Right cardiac atrium (tissue), 5 donors: ENCODE measurements around the gene IL3. TPM values are rescaled to one million over a fixed set of nuclear protein-coding genes. Genes with fewer than 3 reads are reported as not detected.

ENCODE experiments used
- ATAC-seq, 2 donors: fragments of 200-7000 bp; cut with Tn5 transposase; one replicate each; pipeline versions ENCODE4 v1.8.0 to v1.9.1; 2020; ENCODE audit warnings: moderate library complexity in 2 of 2, mild to moderate bottlenecking in 1 of 2
- DNase-seq, 3 donors: peaks; one replicate each; pipeline ENCODE4 v3.0.0-alpha.2; 2020
- H3K27ac ChIP-seq: one replicate; pipeline ENCODE4 v1.5.1; 2013; ENCODE audit warnings: mild to moderate bottlenecking, low read length, control low read depth, moderate library complexity
- H3K27me3 ChIP-seq: one replicate; pipeline ENCODE4 v1.6.1; 2013; ENCODE audit not compliant: control insufficient read depth, insufficient read depth
- H3K4me1 ChIP-seq: one replicate; pipeline ENCODE4 v1.6.1; 2013; ENCODE audit warnings: low read length; ENCODE audit not compliant: control insufficient read depth, insufficient read depth
- H3K4me3 ChIP-seq: one replicate; pipeline ENCODE4 v1.5.1; 2013; ENCODE audit warnings: low read length, control low read depth
- H3K9me3 ChIP-seq: one replicate; pipeline ENCODE4 v1.6.1; 2013; ENCODE audit warnings: low read length; ENCODE audit not compliant: control insufficient read depth
- WGBS: extraction: QIAGEN DNeasy Blood & Tissue Kit; methylation state at CpG from one replicate; pipeline ENCODE4 v1.1.7; 2013; 5-methylcytosine and 5-hydroxymethylcytosine counted together
- intact Hi-C, 4 donors: fragments of 100-400 bp; cut with DNase I; formaldehyde crosslinking; loops; one replicate each; pipeline versions ENCODE4 v1.11.0 to v1.14.0; 2022 to 2023
- polyA plus RNA-seq: library from polyadenylated mRNA; stranded (reverse); fragments of 200-250 nt; gene quantifications from one replicate; pipeline ENCODE4 v1.2.3, GENCODE V29; 2013
- total RNA-seq, 4 donors: library from RNA; stranded (reverse); fragmentation: NEBNext Ultra II Directional; extraction: Animal tissue kit (Norgen Biotek cat#: 25700); gene quantifications; one replicate each; pipeline ENCODE4 v1.2.1, GENCODE V29; 2021
- donor health status: healthy with polysubstance abuse.
- donor health status: DM: no; HTN: yes; CAD: no.
- donor health status: DM: no; HTN: no; CAD: no.
- donor health status: DM: no; HTN: yes; CAD: no; lungs with severe emphysema.
- donor health status: DM: yes; HTN: yes; CAD: no.

Gene IL3
- total and polyA plus RNA-seq, 5 donors: not detected

- H3K4me1 ChIP-seq: peaks cover 2% of the 10 kb centered on the region
- no peak for ATAC-seq
- intact Hi-C loops: no loop called here
Measured at GRCh38 chr5:132098621-132099020, 38.2 kb downstream of the IL3 start.

GRCh38 chr5:132099076-132099748 lies 38.8 kb downstream of the IL3 start:
- ATAC-seq: no peak

More at GRCh38 chr5:132098621-132099020, 38.2 kb downstream of the IL3 start:
- no peak for DNase-seq
- Histone ChIP-seq H3K27ac (no peak overlapping the region), H3K4me3 (no peak overlapping the region), H3K27me3 (no peaks in the 10 kb centered on the region), H3K9me3 (no peaks in the 10 kb centered on the region)

GRCh38 chr5:132099905-132100304 lies 39.5 kb downstream of the IL3 start:
- DNase-seq (no peak), ATAC-seq (no peak)
- Histone ChIP-seq H3K27me3 (no peaks in the 10 kb centered on the region), H3K4me1 (peaks cover 5% of the 10 kb centered on the region), H3K27ac (no peak overlapping the region), H3K4me3 (no peak overlapping the region), H3K9me3 (no peaks in the 10 kb centered on the region)
- WGBS: 86% methylated on average over 3 of the region's 3 CpGs
- intact Hi-C loops: no loop called here

More at GRCh38 chr5:132099076-132099748, 38.8 kb downstream of the IL3 start:
- Histone ChIP-seq H3K4me3 (no peak overlapping the region), H3K27ac (no peak overlapping the region), H3K9me3 (no peaks in the 10 kb centered on the region), H3K4me1 (peaks cover 5% of the 10 kb centered on the region), H3K27me3 (no peaks in the 10 kb centered on the region)
- DNase-seq: no peak
- WGBS: 64% methylated on average over 5 of the region's 5 CpGs
- intact Hi-C loops: no loop called here

DNA sequence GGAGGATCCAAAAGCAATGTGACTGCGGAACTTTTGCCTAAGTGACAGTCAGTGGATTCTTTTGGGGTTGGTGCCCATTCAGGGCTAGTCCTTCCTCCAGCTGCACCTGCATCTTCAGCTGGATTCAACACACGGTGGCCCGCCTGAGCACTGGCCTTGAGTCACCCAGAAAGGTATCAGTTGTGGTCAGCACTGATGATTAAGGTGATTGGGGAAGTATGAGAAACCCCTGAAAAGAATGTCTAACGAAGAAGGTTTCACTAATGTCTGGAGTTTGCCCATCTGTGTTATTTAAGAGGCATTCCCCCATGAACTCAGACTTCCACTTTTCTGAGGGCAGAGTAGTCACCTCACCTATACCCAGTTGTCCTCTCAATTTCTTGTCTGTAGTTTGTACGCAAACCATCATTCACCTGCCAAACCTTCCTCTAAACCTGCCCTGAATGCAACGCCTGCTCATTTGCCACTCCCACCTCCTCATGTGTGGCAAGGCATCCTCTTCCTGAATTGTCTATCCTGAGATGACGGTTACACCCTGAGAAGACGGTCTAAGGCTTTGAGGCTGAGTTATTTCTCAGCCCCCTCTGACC lies 40.3 kb downstream of the IL3 start:
- WGBS: 81% methylated on average over 8 of the region's 8 CpGs
- Histone ChIP-seq H3K4me3 (no peak overlapping the region), H3K27ac (no peak overlapping the region), H3K9me3 (no peaks in the 10 kb centered on the region), H3K27me3 (no peaks in the 10 kb centered on the region), H3K4me1 (peaks cover 5% of the 10 kb centered on the region)
- intact Hi-C loops: no loop called here
- DNase-seq: no peak
- no peak for ATAC-seq

GRCh38 chr5:132101385-132101880 lies 41.0 kb downstream of the IL3 start:
- WGBS: 96% methylated on average over 6 of the region's 6 CpGs
- Histone ChIP-seq H3K27me3 (no peaks in the 10 kb centered on the region), H3K9me3 (no peaks in the 10 kb centered on the region), H3K4me1 (peaks cover 5% of the 10 kb centered on the region), H3K4me3 (no peak overlapping the region), H3K27ac (no peak overlapping the region)
- intact Hi-C loops: no loop called here
- no peak for ATAC-seq
- no peak for DNase-seq

DNA sequence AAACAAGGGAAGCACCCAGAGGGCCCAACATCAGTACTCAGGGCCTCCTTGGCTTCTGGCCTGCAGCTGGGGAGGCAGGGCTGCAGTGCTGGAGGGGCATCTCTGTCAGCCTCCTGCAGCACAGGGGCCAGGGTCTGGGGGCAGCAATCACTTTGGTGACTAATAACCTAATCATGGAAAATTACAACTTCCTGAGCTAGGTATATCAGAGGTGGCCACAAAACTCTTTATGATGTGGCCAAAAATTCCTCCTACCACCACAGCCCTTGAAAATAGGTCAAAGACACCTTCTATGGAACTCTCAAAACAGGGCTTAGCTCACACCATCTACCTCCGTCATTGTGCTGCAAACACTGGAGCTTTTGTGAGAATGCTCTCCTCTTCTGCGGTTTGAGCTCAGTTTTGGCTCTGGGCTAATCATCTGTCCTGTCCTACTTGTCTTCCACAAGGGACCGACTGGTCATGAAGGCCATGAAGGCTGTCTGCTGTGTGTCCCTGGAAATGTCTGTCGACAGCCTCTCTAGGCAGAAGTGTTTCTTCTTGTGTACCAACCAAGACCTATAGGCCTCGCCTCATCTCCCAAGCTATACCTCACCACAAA lies 41.7 kb downstream of the IL3 start:
- intact Hi-C loops: no loop called here
- no peak overlapping the region for H3K4me3 ChIP-seq
- 86% methylated on average over 5 of the region's 5 CpGs for WGBS
- ATAC-seq (no peak), DNase-seq (no peak)
- H3K4me1 ChIP-seq: peaks cover 5% of the 10 kb centered on the region
- no peak overlapping the region for H3K27ac ChIP-seq
- no peaks in the 10 kb centered on the region for H3K9me3 ChIP-seq
- no peaks in the 10 kb centered on the region for H3K27me3 ChIP-seq

GRCh38 chr5:132102944-132103331 lies 42.5 kb downstream of the IL3 start:
- 80% methylated on average over 3 of the region's 3 CpGs for WGBS
- no peak overlapping the region for H3K27ac ChIP-seq
- intact Hi-C loops: no loop called here
- H3K4me1 ChIP-seq: peaks cover 5% of the 10 kb centered on the region
- H3K9me3 ChIP-seq: no peaks in the 10 kb centered on the region
- DNase-seq (no peak), ATAC-seq (no peak)
- H3K27me3 ChIP-seq: no peaks in the 10 kb centered on the region
- H3K4me3 ChIP-seq: no peak overlapping the region

GRCh38 chr5:132103332-132103951 lies 43.0 kb downstream of the IL3 start:
- ATAC-seq (peak; percentile 86 to 94), DNase-seq (peak; percentile 89 to 92 (median 91))
- no peak overlapping the region for H3K4me3 ChIP-seq
- H3K27ac ChIP-seq: no peak overlapping the region
- intact Hi-C loops: no loop called here
- H3K27me3 ChIP-seq: no peaks in the 10 kb centered on the region
- peaks cover 5% of the 10 kb centered on the region for H3K4me1 ChIP-seq
- no peaks in the 10 kb centered on the region for H3K9me3 ChIP-seq

GRCh38 chr5:132103969-132104391 lies 43.5 kb downstream of the IL3 start:
- WGBS: 86% methylated on average over 6 of the region's 6 CpGs
- DNase-seq (no peak), ATAC-seq (no peak)
- no peaks in the 10 kb centered on the region for H3K9me3 ChIP-seq
- no peak overlapping the region for H3K27ac ChIP-seq
- H3K27me3 ChIP-seq: no peaks in the 10 kb centered on the region
- peaks cover 5% of the 10 kb centered on the region for H3K4me1 ChIP-seq
- H3K4me3 ChIP-seq: no peak overlapping the region
- intact Hi-C loops: no loop called here

DNA sequence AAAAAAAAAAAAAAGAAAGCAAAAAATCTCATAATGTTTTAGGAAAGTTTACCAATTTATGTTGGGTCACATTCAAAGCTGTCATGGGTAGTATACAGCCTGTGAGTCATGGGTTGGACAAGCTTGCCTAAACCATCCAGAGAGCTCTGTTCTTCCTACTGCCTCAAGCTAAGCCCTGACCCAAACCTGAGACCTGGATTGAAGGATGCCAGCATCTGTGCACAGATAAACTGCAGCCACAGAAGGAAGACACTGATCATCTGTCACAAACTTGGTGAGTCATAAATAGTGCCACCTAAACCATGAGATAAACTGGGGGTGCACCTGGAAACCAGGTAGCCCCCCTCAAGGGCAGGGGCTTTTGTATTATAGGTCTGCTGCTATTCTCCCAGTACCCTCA lies 44.1 kb downstream of the IL3 start:
- DNase-seq (no peak), ATAC-seq (no peak)
- H3K4me1 ChIP-seq: peaks cover 5% of the 10 kb centered on the region
- H3K27ac ChIP-seq: no peak overlapping the region
- no peaks in the 10 kb centered on the region for H3K27me3 ChIP-seq
- intact Hi-C loops: no loop called here
- no peaks in the 10 kb centered on the region for H3K9me3 ChIP-seq
- H3K4me3 ChIP-seq: no peak overlapping the region

DNA sequence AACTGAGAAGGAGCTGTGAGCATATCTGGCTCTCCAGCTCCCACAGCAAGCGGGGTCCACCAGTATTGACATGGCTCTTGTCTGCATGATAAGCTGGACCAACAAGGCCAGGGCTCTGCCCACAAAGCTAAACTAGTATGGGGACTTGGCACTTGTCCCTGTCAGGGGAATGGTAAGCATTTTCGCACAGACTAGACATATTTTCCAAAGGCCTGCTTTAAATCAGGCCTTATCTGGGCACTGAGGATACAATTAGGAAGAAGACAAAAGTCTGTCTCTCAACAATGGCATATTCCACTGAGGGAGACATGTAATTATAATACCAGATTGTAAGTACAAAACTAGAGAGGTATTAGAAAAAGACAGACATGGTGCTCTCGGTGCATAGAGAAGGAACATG lies 45.2 kb downstream of the IL3 start:
- Histone ChIP-seq H3K4me3 (no peak overlapping the region), H3K9me3 (no peaks in the 10 kb centered on the region), H3K27me3 (no peaks in the 10 kb centered on the region), H3K4me1 (peaks cover 5% of the 10 kb centered on the region), H3K27ac (no peak overlapping the region)
- intact Hi-C loops: no loop called here
- no peak for DNase-seq
- ATAC-seq: no peak
- WGBS: 86% methylated on average over 3 of the region's 3 CpGs
